H1 (cell line): Measurements from ENCODE around the gene ST3GAL3. TPM values are rescaled to one million over a fixed set of nuclear protein-coding genes. Genes with fewer than 3 reads are reported as not detected.

Source experiments
- CHD7 ChIP-seq: fragments of 300-600 bp; sonication (generic); IDR thresholded peaks from 2 replicates; pipeline ENCODE4 v1.7.1; 2012; ENCODE audit warnings: low read length, moderate library complexity, mild to moderate bottlenecking, inconsistent platforms; ENCODE audit not compliant: insufficient replicate concordance
- polyA plus RNA-seq, 7 experiments: library from polyadenylated mRNA; depleted of rRNA in 3 of 7; stranded (reverse) in 5 of 7; unstranded in 2 of 7; fragments of >200 nt in 5 of 7; fragments of 200-250 nt in 2 of 7; gene quantifications; 1 replicate in 5 of 7; 2 replicates in 1 of 7; 4 replicates in 1 of 7; pipeline versions ENCODE4 v1.2.1 to v1.2.3, GENCODE V29; 2011 to 2013; ENCODE audit warnings: missing spikeins in 2 of 7, mixed read lengths in 2 of 7
- total RNA-seq: library from RNA; stranded (reverse); fragmentation: NEBNext Ultra II Directional; extraction: Animal tissue kit (Norgen Biotek cat#: 25700); gene quantifications from 2 replicates; pipeline ENCODE4 v1.2.1, GENCODE V29; 2021

The ST3GAL3 gene
- total and polyA plus RNA-seq, 2 of the 8 experiments (the other 6 are each of a cell fraction or from before 2014, with no cell fraction given) = 6.8 to 7.0 TPM

- TF ChIP-seq CHD7 = no peak
- TF ChIP-seq, all 59 proteins: peak for 15
Measured at GRCh38 chr1:43660355-43660754, 47.0 kb upstream of the ST3GAL3 start (continued).
